ENCODE measurements around the gene PRAMEF33.
"Not testable (repeated sequence)": the region's sequence is repeated elsewhere in the genome, so short reads cannot be mapped to it uniquely, and the experiment has no call there.

DNA sequence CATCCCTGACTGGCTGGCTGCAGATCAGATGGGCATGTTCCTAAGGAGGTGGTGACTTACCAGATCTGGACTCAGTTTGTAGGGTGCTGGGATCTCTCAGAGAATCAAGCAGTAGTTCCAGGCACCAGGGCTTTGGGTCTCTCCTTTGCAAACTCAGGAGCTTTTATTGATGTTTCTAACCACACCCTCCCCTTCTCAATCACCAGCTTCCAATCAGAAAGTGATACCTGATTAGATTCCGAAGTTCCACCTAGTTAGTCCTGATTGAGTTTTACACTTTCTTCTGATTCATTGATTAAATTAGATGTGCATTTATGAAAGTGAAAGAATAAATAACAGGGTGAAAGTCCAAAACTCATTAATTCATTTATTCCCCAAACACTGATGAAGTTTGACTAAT lies 18.3 kb upstream of the PRAMEF33 start, which contains the start of gene PRAMEF8:
- TF ChIP-seq EZH2, EZH2phosphoT487 (IDR thresholded peaks at IDR 0.05): not testable (repeated sequence)
- TF ChIP-seq, protein P1, sequence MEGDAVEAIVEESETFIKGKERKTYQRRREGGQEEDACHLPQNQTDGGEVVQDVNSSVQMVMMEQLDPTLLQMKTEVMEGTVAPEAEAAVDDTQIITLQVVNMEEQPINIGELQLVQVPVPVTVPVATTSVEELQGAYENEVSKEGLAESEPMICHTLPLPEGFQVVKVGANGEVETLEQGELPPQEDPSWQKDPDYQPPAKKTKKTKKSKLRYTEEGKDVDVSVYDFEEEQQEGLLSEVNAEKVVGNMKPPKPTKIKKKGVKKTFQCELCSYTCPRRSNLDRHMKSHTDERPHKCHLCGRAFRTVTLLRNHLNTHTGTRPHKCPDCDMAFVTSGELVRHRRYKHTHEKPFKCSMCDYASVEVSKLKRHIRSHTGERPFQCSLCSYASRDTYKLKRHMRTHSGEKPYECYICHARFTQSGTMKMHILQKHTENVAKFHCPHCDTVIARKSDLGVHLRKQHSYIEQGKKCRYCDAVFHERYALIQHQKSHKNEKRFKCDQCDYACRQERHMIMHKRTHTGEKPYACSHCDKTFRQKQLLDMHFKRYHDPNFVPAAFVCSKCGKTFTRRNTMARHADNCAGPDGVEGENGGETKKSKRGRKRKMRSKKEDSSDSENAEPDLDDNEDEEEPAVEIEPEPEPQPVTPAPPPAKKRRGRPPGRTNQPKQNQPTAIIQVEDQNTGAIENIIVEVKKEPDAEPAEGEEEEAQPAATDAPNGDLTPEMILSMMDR (IDR thresholded peaks at IDR 0.05), result not testable (repeated sequence)
